ENCODE data around the gene C11orf21. TPM values are rescaled to one million over a fixed set of nuclear protein-coding genes. Genes with fewer than 3 reads are reported as not detected.

The C11orf21 gene
- total RNA-seq, 1 donor from 2014 or later, result 12.1 TPM

- intact Hi-C loops (cut with DNase I), result loop anchor here (10.0 kb wide), 1 partner anchor 118 kb away; no protein-coding TSS in a partner anchor
- H3K9me3 ChIP-seq, result no peaks in the 10 kb centered on the region
- peak overlapping the region; percentile 83 for H3K27ac ChIP-seq
Observed at GRCh38 chr11:2306452-2306823, 4.7 kb upstream of the C11orf21 start.

GRCh38 chr11:2305788-2306451 lies 4.2 kb upstream of the C11orf21 start:
- H3K27me3 ChIP-seq (ENCODE audit: low read depth), result no peaks in the 10 kb centered on the region
- peaks cover 53% of the 10 kb centered on the region for H3K4me1 ChIP-seq
- ATAC-seq, result no peak
- no peaks in the 10 kb centered on the region for H3K9me3 ChIP-seq
- H3K27ac ChIP-seq, result peak overlapping the region; percentile 83
- DNase-seq, result peak; percentile 48
- no peaks in the 10 kb centered on the region for H3K36me3 ChIP-seq
- intact Hi-C loops (cut with DNase I), result loop anchor here (10.0 kb wide), 1 partner anchor 119 kb away; no protein-coding TSS in a partner anchor
- H3K4me3 ChIP-seq, result peak overlapping the region; percentile 29
- TF ChIP-seq CTCF (IDR thresholded peaks at IDR 0.05), result no peak

More at GRCh38 chr11:2306452-2306823, 4.7 kb upstream of the C11orf21 start:
- Histone ChIP-seq H3K4me3 (peak overlapping the region; percentile 24), H3K36me3 (no peaks in the 10 kb centered on the region), H3K4me1 (peaks cover 51% of the 10 kb centered on the region), H3K27me3 (ENCODE audit: low read depth) (no peaks in the 10 kb centered on the region)
- peak; percentile 50 for DNase-seq
- ATAC-seq, result no peak
- no peak for TF ChIP-seq CTCF (IDR thresholded peaks at IDR 0.05)

- intact Hi-C loops (cut with DNase I), result loop anchor here (10.0 kb wide), 1 partner anchor 120 kb away; no protein-coding TSS in a partner anchor
- DNase-seq (peak; percentile 93), ATAC-seq (peak; percentile 78 to 80)
- Histone ChIP-seq H3K36me3 (no peaks in the 10 kb centered on the region), H3K9me3 (no peaks in the 10 kb centered on the region), H3K27me3 (ENCODE audit: low read depth) (no peaks in the 10 kb centered on the region), H3K4me3 (peak overlapping the region; percentile 29), H3K4me1 (peaks cover 56% of the 10 kb centered on the region), H3K27ac (peak overlapping the region; percentile 74)
- peak; percentile 96 for TF ChIP-seq CTCF (IDR thresholded peaks at IDR 0.05)
Observed at GRCh38 chr11:2305140-2305778, 3.5 kb upstream of the C11orf21 start.

GRCh38 chr11:2304506-2305139 lies 2.9 kb upstream of the C11orf21 start:
- peak; percentile 40 for DNase-seq
- peak overlapping the region; percentile 74 for H3K27ac ChIP-seq

More at GRCh38 chr11:2304506-2305139, 2.9 kb upstream of the C11orf21 start:
- no peaks in the 10 kb centered on the region for H3K9me3 ChIP-seq
- no peak for ATAC-seq
- H3K27me3 ChIP-seq (ENCODE audit: low read depth), result no peaks in the 10 kb centered on the region
- H3K36me3 ChIP-seq, result no peaks in the 10 kb centered on the region
- peaks cover 56% of the 10 kb centered on the region for H3K4me1 ChIP-seq
- no peak overlapping the region for H3K4me3 ChIP-seq
- intact Hi-C loops (cut with DNase I), result loop anchor here (10.0 kb wide), 1 partner anchor 120 kb away; no protein-coding TSS in a partner anchor
- TF ChIP-seq CTCF (IDR thresholded peaks at IDR 0.05), result no peak

Data from lower lobe of right lung (tissue), 2 donors.